HCT116 (cell line): ENCODE results near the gene TBPL1. TPM values are rescaled to one million over a fixed set of nuclear protein-coding genes. Genes with fewer than 3 reads are reported as not detected.

ENCODE experiments used
- ATAC-seq: fragments of 200-7000 bp; cut with Tn5 transposase; 2 replicates; pipeline ENCODE4 v1.9.1; 2020; ENCODE audit warnings: mild to moderate bottlenecking, moderate library complexity
- BruUV-seq: library from RNA; stranded (reverse); fragments of 400-500 nt; replicated peaks from 2 replicates; lab custom pipeline; 2021; lab: Mats Ljungman, UMichigan
- CTCF ChIA-PET: fragments of 300-600 bp; sonication (Branson Sonifier 250); formaldehyde crosslinking; loops from one replicate; lab custom pipeline; 2021; ENCODE audit warnings: antibody characterized with exemption; lab: Charles Lee
- POLR2A ChIA-PET: fragments of 300-600, 350-600 bp; sonication (Branson Sonifier 250); formaldehyde crosslinking; loops from one replicate; lab custom pipeline; 2021; ENCODE audit warnings: antibody characterized with exemption; lab: Charles Lee
- RAD21 ChIA-PET, 2 experiments: fragments of 300-600 bp; sonication (Branson Sonifier 250); formaldehyde crosslinking; loops; one replicate each; lab custom pipeline; 2023; ENCODE audit warnings: low total read pairs in 2 of 2; ENCODE audit not compliant: uncharacterized antibody in 2 of 2, unreplicated experiment in 2 of 2, low non-redundant PET in 1 of 2; lab: Charles Lee
- DNase-seq: peaks from one replicate; pipeline ENCODE4 v3.0.0-alpha.2; 2010; ENCODE audit warnings: low read depth, low spot score
- H2AFZ ChIP-seq: fragments of 200-600 bp; shearing (Covaris generic), sonication (generic); 2 replicates; pipeline ENCODE4 v1.6.1; 2017; ENCODE audit warnings: low read depth, mixed run types, mixed read lengths, antibody characterized with exemption, low read length; ENCODE audit not compliant: poor library complexity, severe bottlenecking
- H3K27ac ChIP-seq: 2 replicates; pipeline ENCODE4 v1.5.1; 2012; ENCODE audit warnings: low read depth, low read length
- H3K27me3 ChIP-seq: fragments of 200-600 bp; sonication (generic); 2 replicates; pipeline ENCODE4 v1.6.1; 2016; ENCODE audit warnings: mixed run types, low read length, mixed read lengths; ENCODE audit not compliant: insufficient read depth
- H3K36me3 ChIP-seq, 2 experiments: fragments of 200-500 bp in 1 of 2; fragments of 200-600 bp in 1 of 2; sonication (Bioruptor generic) in 1 of 2; sonication (generic) in 1 of 2; 2 replicates each; pipeline versions ENCODE4 v1.5.1 to v1.6.1; 2014 to 2016; ENCODE audit warnings: low read length in 2 of 2, inconsistent platforms in 1 of 2, mixed read lengths in 1 of 2, mixed run types in 1 of 2; ENCODE audit not compliant: insufficient read depth in 2 of 2, control insufficient read depth in 1 of 2
- H3K4me1 ChIP-seq, 2 experiments: fragments of 200-600 bp in 1 of 2; sonication (generic) in 1 of 2; 2 replicates each; pipeline versions ENCODE4 v1.5.1 to v1.6.1; 2012 to 2017; ENCODE audit warnings: low read length in 2 of 2, inconsistent platforms in 1 of 2, mild to moderate bottlenecking in 1 of 2, mixed read lengths in 1 of 2, mixed run types in 1 of 2, moderate library complexity in 1 of 2; ENCODE audit not compliant: insufficient read depth in 2 of 2, control insufficient read depth in 1 of 2
- H3K4me2 ChIP-seq: fragments of 200-600 bp; sonication (generic); 2 replicates; pipeline ENCODE4 v1.6.1; 2017; ENCODE audit warnings: mixed run types, low read length, mixed read lengths
- H3K4me3 ChIP-seq, 2 experiments: fragments of 200-600 bp in 1 of 2; sonication (generic) in 1 of 2; replicated peaks in 1 of 2; 2 replicates each; pipeline ENCODE4 v1.5.1; 2011 to 2016; ENCODE audit warnings: low read length in 2 of 2, control low read depth in 1 of 2, low read depth in 1 of 2, mild to moderate bottlenecking in 1 of 2, mixed read lengths in 1 of 2, mixed run types in 1 of 2
- H3K79me2 ChIP-seq: fragments of 200-600 bp; sonication (generic); 2 replicates; pipeline ENCODE4 v1.6.1; 2017; ENCODE audit warnings: mild to moderate bottlenecking, mixed run types, low read length, moderate library complexity, mixed read lengths; ENCODE audit not compliant: insufficient read depth
- H3K9ac ChIP-seq: fragments of 200-600 bp; sonication (generic); 2 replicates; pipeline ENCODE4 v1.6.1; 2016; ENCODE audit warnings: low read length, mixed read lengths
- H3K9me2 ChIP-seq: fragments of 200-600 bp; sonication (generic), shearing (Covaris generic); 2 replicates; pipeline ENCODE4 v1.6.1; 2017; ENCODE audit warnings: mixed run types, mild to moderate bottlenecking, moderate library complexity; ENCODE audit not compliant: insufficient read depth
- H3K9me3 ChIP-seq, 2 experiments: fragments of 200-500 bp in 1 of 2; fragments of 200-600 bp in 1 of 2; sonication (Bioruptor generic) in 1 of 2; sonication (generic) in 1 of 2; 2 replicates each; pipeline ENCODE4 v1.6.1; 2014 to 2017; ENCODE audit warnings: low read length in 2 of 2, mixed read lengths in 2 of 2, inconsistent platforms in 1 of 2, low read depth in 1 of 2, mild to moderate bottlenecking in 1 of 2, mixed run types in 1 of 2, moderate library complexity in 1 of 2; ENCODE audit not compliant: control insufficient read depth in 1 of 2, insufficient read depth in 1 of 2
- H4K20me1 ChIP-seq: fragments of 200-600 bp; sonication (generic), shearing (Covaris generic); 2 replicates; pipeline ENCODE4 v1.6.1; 2017; ENCODE audit warnings: mixed run types, mild to moderate bottlenecking, moderate library complexity; ENCODE audit not compliant: insufficient read depth
- CBX3 ChIP-seq: IDR thresholded peaks from 2 replicates; pipeline ENCODE4 v1.6.1; 2012; ENCODE audit warnings: low read depth
- EGR1 ChIP-seq: IDR thresholded peaks from 2 replicates; pipeline ENCODE4 v1.6.1; 2012; ENCODE audit warnings: low read depth
- JUND ChIP-seq: IDR thresholded peaks from 2 replicates; pipeline ENCODE4 v1.6.1; 2012
- POLR2A ChIP-seq: IDR thresholded peaks from 2 replicates; pipeline ENCODE4 v1.7.0; 2011; ENCODE audit warnings: borderline replicate concordance; ENCODE audit not compliant: insufficient read depth, insufficient read length; ENCODE audit errors: extremely low read depth
- POLR2AphosphoS5 ChIP-seq: IDR thresholded peaks from 2 replicates; pipeline ENCODE4 v1.6.1; 2011; ENCODE audit warnings: mild to moderate bottlenecking, low read depth, low read length, moderate library complexity
- RAD21 ChIP-seq: IDR thresholded peaks from 2 replicates; pipeline ENCODE4 v1.6.1; 2012; ENCODE audit warnings: low read depth, mild to moderate bottlenecking
- SP1 ChIP-seq: IDR thresholded peaks from 2 replicates; pipeline ENCODE4 v1.6.1; 2012; ENCODE audit warnings: low read depth
- YY1 ChIP-seq: IDR thresholded peaks from 2 replicates; pipeline ENCODE4 v1.6.1; 2011; ENCODE audit warnings: low read length, low read depth, moderate library complexity, mild to moderate bottlenecking; ENCODE audit not compliant: insufficient replicate concordance; ENCODE audit errors: extremely low read depth
- ZFX ChIP-seq: fragments of 450-650 bp; IDR thresholded peaks from 2 replicates; pipeline ENCODE4 v1.6.1; 2017
- intact Hi-C: fragments of 100-400 bp; cut with micrococcal nuclease; formaldehyde crosslinking; loops from 2 replicates; pipeline ENCODE4 v1.10.0; 2022
- total RNA-seq: library from RNA; stranded (reverse); gene quantifications from one replicate; pipeline ENCODE4 v1.2.1, GENCODE V29; 2021; ENCODE audit not compliant: unreplicated experiment
- TF ChIP-seq, protein P1 (sequence below), 3 experiments: fragments of 200-600 bp in 1 of 3; sonication (generic) in 1 of 3; IDR thresholded peaks in 2 of 3; conservative IDR thresholded peaks in 1 of 3; 2 replicates each; pipeline ENCODE4 v1.5.1; 2012 to 2017; ENCODE audit warnings: low read depth in 2 of 3, low read length in 2 of 3, antibody characterized with exemption in 1 of 3, borderline replicate concordance in 1 of 3, control low read depth in 1 of 3, mild to moderate bottlenecking in 1 of 3, mixed read lengths in 1 of 3, mixed run types in 1 of 3, moderate library complexity in 1 of 3; ENCODE audit not compliant: insufficient read depth in 1 of 3

Gene TBPL1
- total RNA-seq, 1 experiment from 2014 or later: 34.9 TPM

DNA sequence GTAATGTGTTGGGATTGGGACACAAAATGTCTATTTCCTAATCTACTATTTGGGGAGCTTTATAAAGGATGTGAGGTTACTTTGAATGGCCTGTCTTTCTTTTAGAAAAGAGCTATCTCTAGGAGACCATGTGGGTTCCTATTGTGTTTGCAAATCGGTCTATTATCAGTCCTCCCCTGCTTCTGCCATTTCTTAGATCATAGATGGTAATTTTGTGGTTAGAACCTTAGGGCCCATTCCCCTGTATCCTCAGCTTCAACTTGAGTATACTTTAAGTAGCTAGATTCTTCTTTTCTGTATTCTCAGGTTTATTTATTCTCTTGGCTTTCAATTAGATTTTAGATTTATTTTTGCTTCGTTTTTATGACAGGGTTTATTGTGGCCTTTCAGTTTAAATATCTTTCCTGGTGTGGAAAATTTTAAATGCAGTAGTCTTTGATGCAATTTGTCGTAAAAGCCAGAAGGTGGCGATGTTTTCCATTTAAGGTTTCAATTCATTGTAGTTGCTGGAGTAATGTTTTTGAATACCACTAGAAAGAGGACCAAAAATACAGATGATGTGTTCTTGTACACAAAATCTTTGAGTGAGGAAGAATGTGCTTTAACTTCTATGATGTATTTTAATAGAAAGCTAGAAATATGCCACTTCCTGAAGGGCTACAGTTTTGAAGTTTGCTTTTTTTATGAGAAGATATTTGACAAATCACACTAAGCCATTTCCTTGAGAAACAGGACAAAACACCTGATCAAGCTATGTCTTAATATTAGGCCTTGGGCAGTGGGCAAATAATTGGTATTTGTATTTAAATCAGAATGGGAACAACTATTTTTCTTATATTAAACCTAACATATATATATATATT is 20.3 kb downstream of the TBPL1 start:
- ChIA-PET POLR2A (no interaction called here), RAD21 (interaction anchor here (1.2 to 1.4 kb wide), 3 partner anchors 90 to 124 kb away, joined by 4 read pairs; no protein-coding TSS in a partner anchor), CTCF (interaction anchor here (0.6 to 2.4 kb wide), 5 partner anchors 13 to 150 kb away, joined by 3 to 31 read pairs (median 4); no protein-coding TSS in a partner anchor)
- Histone ChIP-seq H3K79me2 (peaks cover 88% of the 10 kb centered on the region), H3K9me3 (no peaks in the 10 kb centered on the region), H2AFZ (no peak overlapping the region), H3K36me3 (no peaks in the 10 kb centered on the region), H3K9ac (no peak overlapping the region), H3K4me2 (no peak overlapping the region), H3K4me3 (no peak overlapping the region), H3K4me1 (peaks cover under 1 to 17% of the 10 kb centered on the region in 2 experiments), H4K20me1 (no peaks in the 10 kb centered on the region), H3K27ac (no peak overlapping the region), H3K27me3 (no peaks in the 10 kb centered on the region), H3K9me2 (no peaks in the 10 kb centered on the region)
- ATAC-seq (0 out of 2 replicates have a peak, but pooled peaks have one; percentile 40), DNase-seq (peak; percentile 44)
- TF ChIP-seq POLR2AphosphoS5 (no peak), EGR1 (no peak), CBX3 (no peak), POLR2A (no peak), YY1 (no peak), SP1 (0 out of 2 replicates have a peak, but pooled peaks have one; percentile 18), ZFX (no peak), JUND (no peak), RAD21 (peak; percentile 86)
- TF ChIP-seq, protein P1, sequence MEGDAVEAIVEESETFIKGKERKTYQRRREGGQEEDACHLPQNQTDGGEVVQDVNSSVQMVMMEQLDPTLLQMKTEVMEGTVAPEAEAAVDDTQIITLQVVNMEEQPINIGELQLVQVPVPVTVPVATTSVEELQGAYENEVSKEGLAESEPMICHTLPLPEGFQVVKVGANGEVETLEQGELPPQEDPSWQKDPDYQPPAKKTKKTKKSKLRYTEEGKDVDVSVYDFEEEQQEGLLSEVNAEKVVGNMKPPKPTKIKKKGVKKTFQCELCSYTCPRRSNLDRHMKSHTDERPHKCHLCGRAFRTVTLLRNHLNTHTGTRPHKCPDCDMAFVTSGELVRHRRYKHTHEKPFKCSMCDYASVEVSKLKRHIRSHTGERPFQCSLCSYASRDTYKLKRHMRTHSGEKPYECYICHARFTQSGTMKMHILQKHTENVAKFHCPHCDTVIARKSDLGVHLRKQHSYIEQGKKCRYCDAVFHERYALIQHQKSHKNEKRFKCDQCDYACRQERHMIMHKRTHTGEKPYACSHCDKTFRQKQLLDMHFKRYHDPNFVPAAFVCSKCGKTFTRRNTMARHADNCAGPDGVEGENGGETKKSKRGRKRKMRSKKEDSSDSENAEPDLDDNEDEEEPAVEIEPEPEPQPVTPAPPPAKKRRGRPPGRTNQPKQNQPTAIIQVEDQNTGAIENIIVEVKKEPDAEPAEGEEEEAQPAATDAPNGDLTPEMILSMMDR (IDR thresholded peaks at IDR 0.05 in 2 of 3, conservative IDR thresholded peaks at IDR 0.05 in 1 of 3; ENCODE audit: borderline replicate concordance in 1 of 3, insufficient read depth in 1 of 3, low read depth in 2 of 3, low read length in 2 of 3): peak; percentile 54 to 85 (median 81)
- BruUV-seq: no TSS peak
- intact Hi-C loops: loop anchor here (1.0 kb wide), 3 partner anchors 49 to 124 kb away; no protein-coding TSS in a partner anchor
